ENCODE results near the gene PNKP.

PNKP gene

DNA sequence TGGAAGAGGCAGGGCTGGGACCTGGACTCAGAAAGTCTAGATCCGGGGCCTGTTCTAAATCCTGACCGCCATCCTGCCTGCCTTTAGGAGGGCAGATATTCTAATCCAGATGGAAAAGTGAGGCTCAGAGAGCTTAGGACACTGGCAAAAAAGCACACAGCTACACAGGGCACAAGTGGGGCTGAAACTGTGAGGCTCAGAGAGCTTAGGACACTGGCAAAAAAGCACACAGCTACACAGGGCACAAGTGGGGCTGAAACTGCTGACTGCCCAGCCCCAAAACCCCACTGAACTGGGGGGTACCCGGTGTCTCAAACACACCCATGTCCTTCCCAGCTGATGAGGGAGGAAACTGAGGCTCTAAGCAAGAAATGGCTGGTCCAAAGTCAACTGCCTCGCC is 7.8 kb upstream of the PNKP start:
- no peak overlapping the region for H3K27ac Mint-ChIP-seq
- H3K27me3 Mint-ChIP-seq (ENCODE audit: low read depth), result no peaks in the 10 kb centered on the region
- no peak overlapping the region for H3K4me3 Mint-ChIP-seq
- peaks cover 25% of the 10 kb centered on the region for H3K4me1 Mint-ChIP-seq (ENCODE audit: low read depth)
- H3K9me3 Mint-ChIP-seq, result no peaks in the 10 kb centered on the region
- H3K36me3 Mint-ChIP-seq (ENCODE audit: low read depth), result peaks cover 11% of the 10 kb centered on the region
- DNase-seq (ENCODE audit: low spot score), result no peak

DNA sequence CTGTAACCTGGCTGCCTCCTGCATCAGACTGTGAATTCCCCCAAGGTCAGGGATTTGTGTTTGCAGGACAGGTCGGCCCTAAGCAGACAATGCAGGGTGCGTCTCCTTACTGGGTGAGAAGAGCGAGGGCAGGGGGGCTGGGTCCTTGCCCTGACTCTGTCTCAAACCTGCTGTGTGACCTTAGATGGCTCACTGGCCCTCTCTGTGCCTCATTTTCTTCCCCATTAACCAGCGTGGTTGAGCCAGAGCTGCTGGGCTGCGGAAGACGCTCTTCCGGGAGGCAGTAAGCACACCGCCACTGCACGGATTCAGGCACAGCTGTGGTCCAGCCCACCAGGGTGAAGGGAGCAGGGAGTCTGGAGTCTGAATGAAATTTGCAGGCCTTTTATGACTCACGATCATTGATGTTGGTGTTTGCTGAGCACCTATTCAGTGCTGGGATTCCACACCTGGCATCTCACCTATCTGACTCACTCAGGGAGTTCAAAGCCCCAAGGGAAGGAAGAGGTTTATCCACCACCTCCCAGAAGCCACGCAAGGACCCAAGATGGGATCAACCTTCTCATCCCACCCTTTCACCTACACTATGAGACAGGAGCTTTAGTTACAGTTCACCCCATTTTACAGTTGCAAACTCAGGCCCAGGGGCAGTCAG is 7.3 kb upstream of the PNKP start:
- Mint-ChIP-seq H3K9me3 (no peaks in the 10 kb centered on the region), H3K27me3 (ENCODE audit: low read depth) (no peaks in the 10 kb centered on the region), H3K36me3 (ENCODE audit: low read depth) (peaks cover 11% of the 10 kb centered on the region), H3K4me3 (no peak overlapping the region), H3K4me1 (ENCODE audit: low read depth) (peaks cover 27% of the 10 kb centered on the region), H3K27ac (peak overlapping the region; percentile 46)
- no peak for DNase-seq (ENCODE audit: low spot score)

DNA sequence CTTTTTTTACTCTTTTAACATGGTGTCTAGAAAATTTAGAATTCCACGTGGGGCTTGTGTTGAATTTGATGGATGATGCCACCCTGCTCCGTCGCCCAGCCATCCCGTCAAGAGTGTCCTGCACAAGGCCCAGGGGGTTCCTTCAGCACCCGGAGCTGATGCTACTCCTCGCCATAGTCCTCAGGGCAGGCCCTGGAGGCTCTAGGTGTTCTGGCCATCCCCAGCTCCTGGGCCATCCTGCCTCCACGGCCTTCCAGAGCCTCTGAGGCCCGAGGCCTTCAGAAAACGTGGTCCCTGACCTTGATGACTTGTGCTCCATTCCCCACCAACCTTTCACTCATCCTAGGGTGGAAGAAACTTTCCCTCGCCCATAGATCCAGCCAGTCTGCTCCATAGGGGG is 6.5 kb upstream of the PNKP start:
- DNase-seq (ENCODE audit: low spot score), result no peak
- H3K4me3 Mint-ChIP-seq, result no peak overlapping the region
- H3K27me3 Mint-ChIP-seq (ENCODE audit: low read depth), result no peaks in the 10 kb centered on the region
- no peaks in the 10 kb centered on the region for H3K9me3 Mint-ChIP-seq
- H3K27ac Mint-ChIP-seq, result no peak overlapping the region
- peaks cover 23% of the 10 kb centered on the region for H3K4me1 Mint-ChIP-seq (ENCODE audit: low read depth)
- peaks cover 8% of the 10 kb centered on the region for H3K36me3 Mint-ChIP-seq (ENCODE audit: low read depth)

DNA sequence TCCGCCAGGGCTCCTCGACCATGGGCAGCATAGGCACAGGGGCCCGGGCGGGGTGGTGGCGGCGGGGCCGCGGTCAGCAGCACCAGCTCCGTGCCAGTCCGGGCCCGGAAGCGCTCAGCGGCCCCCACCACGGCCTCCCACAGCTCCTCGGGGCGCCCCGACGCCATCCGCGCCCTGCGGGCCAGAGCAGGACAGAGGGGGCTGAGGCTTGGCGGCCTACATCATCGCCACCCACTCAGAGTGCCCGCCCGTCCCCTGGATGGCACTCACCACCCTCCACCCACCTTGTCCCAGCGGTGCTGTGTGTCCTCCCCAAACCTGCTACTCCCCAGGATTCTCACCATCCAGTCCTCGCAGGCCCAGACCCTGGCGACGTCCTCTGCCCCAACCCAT is 5.7 kb upstream of the PNKP start:
- H3K36me3 Mint-ChIP-seq (ENCODE audit: low read depth), result peaks cover 7% of the 10 kb centered on the region
- no peak for DNase-seq (ENCODE audit: low spot score)
- no peaks in the 10 kb centered on the region for H3K9me3 Mint-ChIP-seq
- H3K27me3 Mint-ChIP-seq (ENCODE audit: low read depth), result no peaks in the 10 kb centered on the region
- no peak overlapping the region for H3K27ac Mint-ChIP-seq
- peaks cover 23% of the 10 kb centered on the region for H3K4me1 Mint-ChIP-seq (ENCODE audit: low read depth)
- no peak overlapping the region for H3K4me3 Mint-ChIP-seq

DNA sequence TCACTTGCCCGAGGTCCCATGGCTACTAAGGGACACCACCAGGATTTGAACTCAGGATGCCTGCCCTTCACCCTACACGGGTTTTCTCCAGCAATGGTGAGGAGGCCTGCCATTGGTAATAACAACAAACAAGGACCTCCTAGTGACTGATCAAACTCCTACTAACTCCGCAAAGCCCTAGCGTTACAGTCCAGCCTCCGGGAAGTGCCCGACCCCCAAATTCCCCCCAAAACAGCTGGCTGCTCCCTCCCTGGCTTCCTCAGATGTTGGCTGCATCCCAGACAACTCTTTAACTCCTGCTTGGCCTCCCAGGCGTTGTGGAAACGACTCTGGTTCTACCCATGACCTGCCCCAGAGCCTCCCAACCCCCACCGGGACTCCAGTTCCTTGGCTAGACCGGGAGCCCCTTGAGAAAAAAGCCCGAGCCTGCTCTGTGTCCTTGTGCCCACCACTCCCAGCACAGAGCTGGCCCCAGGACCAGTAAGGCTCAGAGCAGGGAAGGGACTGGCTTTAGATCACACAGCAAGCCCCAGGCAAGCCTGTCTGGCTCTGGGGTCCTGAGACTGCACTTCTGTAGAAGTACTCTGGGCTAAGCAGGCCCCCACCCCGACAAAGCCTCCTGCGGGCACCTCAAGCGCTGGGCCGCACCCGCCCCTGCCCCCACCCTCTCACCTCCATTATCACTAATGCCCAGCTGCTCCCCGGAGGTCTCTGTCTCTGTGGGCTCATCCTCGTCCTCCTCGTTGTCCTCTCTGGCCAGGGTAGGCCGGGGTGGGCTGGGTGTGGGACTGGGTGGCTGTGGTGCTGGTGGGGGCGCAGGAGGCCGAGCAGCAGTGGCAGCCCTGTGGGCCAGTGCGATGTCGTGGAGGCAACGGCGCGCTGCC is 5.1 kb upstream of the PNKP start:
- Mint-ChIP-seq H3K36me3 (ENCODE audit: low read depth) (peaks cover 4% of the 10 kb centered on the region), H3K4me3 (no peak overlapping the region), H3K27me3 (ENCODE audit: low read depth) (no peaks in the 10 kb centered on the region), H3K9me3 (no peaks in the 10 kb centered on the region), H3K4me1 (ENCODE audit: low read depth) (peaks cover 22% of the 10 kb centered on the region), H3K27ac (peak overlapping the region; percentile 29)
- no peak for DNase-seq (ENCODE audit: low spot score)

DNA sequence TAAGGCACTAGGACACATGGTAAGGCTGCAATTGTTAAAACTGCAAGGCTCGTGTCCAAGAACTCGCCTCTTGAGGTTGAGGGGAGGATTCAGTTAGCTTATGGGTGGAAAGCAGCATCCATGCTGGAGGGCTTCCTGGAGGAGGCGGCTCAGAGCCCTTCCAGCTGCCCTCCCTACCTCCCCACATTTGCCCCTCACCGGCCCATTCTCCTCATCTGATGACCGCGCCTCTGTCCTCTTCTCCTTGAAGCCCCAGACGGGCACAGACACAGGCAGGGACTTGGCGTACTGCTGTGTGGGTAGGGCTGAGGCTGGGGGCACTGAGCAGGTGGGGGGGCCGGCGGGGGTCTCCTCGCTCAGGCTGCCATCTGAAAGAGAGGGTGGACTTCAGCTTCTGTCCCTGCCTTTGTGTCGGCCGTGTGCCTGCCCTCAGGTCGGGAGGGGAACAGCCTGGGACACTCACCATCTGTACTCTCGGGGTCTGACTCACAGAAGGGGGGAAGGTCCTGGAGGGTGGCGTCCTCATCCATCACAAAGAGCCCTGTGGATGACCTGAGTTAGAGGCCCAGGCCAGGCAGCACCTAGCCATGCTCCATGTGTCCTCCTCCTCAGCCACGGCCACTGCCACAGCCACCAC is 4.1 kb upstream of the PNKP start:
- peaks cover 27% of the 10 kb centered on the region for H3K4me1 Mint-ChIP-seq (ENCODE audit: low read depth)
- peak overlapping the region; percentile 73 for H3K27ac Mint-ChIP-seq
- no peaks in the 10 kb centered on the region for H3K27me3 Mint-ChIP-seq (ENCODE audit: low read depth)
- H3K9me3 Mint-ChIP-seq, result no peaks in the 10 kb centered on the region
- DNase-seq (ENCODE audit: low spot score), result no peak
- H3K4me3 Mint-ChIP-seq, result no peak overlapping the region
- peaks cover 8% of the 10 kb centered on the region for H3K36me3 Mint-ChIP-seq (ENCODE audit: low read depth)

DNA sequence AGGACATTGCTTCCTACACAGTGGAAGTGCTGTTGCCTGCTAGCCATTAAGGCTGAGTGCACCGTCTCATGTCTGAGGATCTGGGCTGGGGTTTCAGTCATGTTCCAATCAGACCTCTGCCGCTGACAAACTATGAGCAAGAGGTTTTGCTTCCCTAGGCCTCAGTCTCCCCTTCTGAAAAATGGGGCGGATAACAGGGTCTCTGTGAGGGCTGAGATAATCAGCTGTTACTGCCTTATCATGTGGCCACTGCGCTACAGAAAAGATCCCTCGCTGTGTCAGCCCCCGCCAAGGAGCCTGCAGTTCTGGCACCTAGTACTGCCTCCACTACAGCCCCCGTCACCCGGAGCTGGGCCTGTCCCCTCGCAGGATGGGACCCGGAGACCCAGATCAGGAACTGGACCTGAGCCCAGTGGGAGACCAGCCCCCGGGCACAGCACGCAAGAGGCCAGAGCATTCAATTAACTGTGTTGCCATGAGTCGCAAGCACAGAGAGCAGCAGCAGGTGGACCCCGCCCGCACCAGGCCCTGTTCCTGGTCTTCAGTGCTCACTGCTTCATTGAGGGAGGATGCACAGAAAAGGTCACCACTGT is 3.0 kb upstream of the PNKP start:
- Mint-ChIP-seq H3K9me3 (no peaks in the 10 kb centered on the region), H3K4me3 (no peak overlapping the region), H3K36me3 (ENCODE audit: low read depth) (peaks cover 14% of the 10 kb centered on the region), H3K27ac (peak overlapping the region; percentile 86), H3K27me3 (ENCODE audit: low read depth) (no peaks in the 10 kb centered on the region), H3K4me1 (ENCODE audit: low read depth) (peaks cover 30% of the 10 kb centered on the region)
- DNase-seq (ENCODE audit: low spot score), result no peak

DNA sequence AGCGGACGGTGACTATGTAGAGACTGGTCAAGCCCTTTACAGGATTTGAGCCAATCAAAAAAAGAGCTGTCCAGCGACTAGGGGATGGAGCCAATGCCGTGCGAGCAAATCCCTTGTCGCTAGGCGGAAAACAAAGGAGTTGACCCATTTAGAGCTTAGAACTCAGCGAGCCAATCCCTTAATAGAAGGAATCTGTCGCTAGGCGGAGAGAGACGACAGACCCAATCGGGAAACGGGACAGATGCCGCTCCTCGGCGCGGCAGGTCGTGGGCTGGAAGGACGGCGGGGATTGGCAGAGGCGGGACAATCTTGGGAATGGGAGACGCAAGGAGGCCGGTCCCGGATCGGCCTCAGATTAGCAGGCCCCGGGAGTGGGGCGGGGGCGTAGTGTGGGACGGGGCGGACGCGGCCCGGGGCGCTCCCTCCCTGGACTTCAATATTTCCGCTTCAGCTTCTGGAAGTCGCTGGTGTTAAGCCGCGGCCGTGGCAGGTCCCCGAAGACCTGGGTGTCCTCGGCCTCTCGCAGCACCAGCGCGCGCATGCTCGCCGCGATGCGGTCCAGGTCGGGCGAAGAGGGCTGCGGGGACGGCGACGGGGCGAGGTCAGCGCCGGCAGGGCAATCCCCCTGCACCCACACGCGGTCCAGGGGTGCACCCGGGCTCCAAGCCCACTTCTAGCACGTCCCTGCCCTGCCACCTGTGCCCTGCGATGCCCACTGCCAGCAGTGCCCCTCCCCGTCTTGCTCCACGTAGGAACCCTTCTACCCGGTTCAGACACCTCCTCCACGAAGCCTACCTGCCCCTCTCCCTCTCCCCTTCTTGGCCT is 2.3 kb upstream of the PNKP start:
- H3K4me3 Mint-ChIP-seq, result no peak overlapping the region
- H3K27me3 Mint-ChIP-seq (ENCODE audit: low read depth), result no peaks in the 10 kb centered on the region
- H3K27ac Mint-ChIP-seq, result peak overlapping the region; percentile 86
- H3K4me1 Mint-ChIP-seq (ENCODE audit: low read depth), result peaks cover 31% of the 10 kb centered on the region
- no peaks in the 10 kb centered on the region for H3K9me3 Mint-ChIP-seq
- peak; percentile 94 for DNase-seq (ENCODE audit: low spot score)
- peaks cover 20% of the 10 kb centered on the region for H3K36me3 Mint-ChIP-seq (ENCODE audit: low read depth)

DNA sequence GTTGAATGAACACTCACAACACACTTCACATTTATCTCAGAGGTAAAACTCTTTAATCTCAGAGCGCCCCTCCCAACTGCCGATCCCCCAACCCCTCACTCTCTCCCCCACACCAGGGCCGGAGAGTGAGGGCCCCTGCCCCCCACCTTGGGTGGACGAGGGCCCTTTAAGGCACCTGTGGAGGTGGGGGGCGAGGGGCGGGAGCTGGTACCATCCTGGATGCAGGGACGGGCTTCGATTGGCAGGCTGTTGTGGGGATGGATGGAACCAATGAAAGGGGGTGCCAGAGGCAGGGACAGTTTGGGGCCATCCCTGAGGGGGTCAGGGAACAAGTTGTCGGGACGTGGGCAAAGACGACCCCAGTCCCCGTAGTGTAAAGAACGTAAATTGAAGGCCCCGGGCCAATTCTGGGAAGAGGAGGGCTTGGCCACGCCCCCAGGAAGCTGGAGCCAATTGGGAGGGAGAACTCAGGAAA is 1.7 kb upstream of the PNKP start:
- peaks cover 31% of the 10 kb centered on the region for H3K4me1 Mint-ChIP-seq (ENCODE audit: low read depth)
- H3K9me3 Mint-ChIP-seq, result no peaks in the 10 kb centered on the region
- H3K4me3 Mint-ChIP-seq, result no peak overlapping the region
- peaks cover 27% of the 10 kb centered on the region for H3K36me3 Mint-ChIP-seq (ENCODE audit: low read depth)
- H3K27ac Mint-ChIP-seq, result no peak overlapping the region
- DNase-seq (ENCODE audit: low spot score), result no peak
- no peaks in the 10 kb centered on the region for H3K27me3 Mint-ChIP-seq (ENCODE audit: low read depth)

DNA sequence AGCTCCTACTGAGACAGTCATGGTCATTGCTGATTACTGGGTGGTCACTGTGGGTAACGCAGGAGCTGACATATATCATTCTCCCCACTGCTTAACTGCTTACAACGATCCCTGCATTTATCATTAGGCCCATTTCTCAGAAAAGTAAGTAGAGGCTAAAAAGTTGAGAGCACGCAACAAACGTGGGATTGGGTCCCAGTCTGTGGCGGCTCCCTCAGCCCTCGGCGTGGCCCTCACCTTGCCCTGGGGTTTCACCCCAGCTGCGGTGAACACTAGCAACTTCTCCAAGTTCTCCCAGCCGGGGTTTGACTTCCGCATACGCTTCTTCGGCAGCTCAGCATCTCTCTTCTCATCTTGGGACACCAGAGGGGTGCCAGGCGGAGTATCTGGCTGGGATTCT is 2.5 kb downstream of the PNKP start:
- peaks cover 37% of the 10 kb centered on the region for H3K36me3 Mint-ChIP-seq (ENCODE audit: low read depth)
- H3K27ac Mint-ChIP-seq, result no peak overlapping the region
- DNase-seq (ENCODE audit: low spot score), result no peak
- no peaks in the 10 kb centered on the region for H3K27me3 Mint-ChIP-seq (ENCODE audit: low read depth)
- H3K4me1 Mint-ChIP-seq (ENCODE audit: low read depth), result peaks cover 24% of the 10 kb centered on the region
- H3K4me3 Mint-ChIP-seq, result no peak overlapping the region
- H3K9me3 Mint-ChIP-seq, result no peaks in the 10 kb centered on the region

DNA sequence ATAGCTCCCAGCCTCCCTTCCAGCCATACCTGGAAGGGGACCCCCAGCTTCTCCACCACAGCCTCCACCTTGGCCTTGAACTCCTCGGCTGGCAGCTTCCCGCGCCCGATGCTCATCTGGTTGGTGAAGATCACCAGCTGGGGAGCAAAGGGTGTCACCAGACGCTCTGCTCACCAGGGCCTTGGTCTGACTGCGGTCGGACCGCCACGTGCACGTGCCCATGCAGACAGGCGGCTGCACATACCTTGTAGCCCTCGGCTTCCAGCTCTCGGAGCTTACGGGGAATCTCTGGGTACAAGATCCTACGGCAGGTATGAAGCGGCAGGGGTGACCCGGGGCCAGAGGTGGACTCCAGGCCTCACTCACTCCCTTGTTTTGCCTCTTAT is 3.4 kb downstream of the PNKP start:
- H3K36me3 Mint-ChIP-seq (ENCODE audit: low read depth), result peaks cover 41% of the 10 kb centered on the region
- H3K4me1 Mint-ChIP-seq (ENCODE audit: low read depth), result peaks cover 24% of the 10 kb centered on the region
- no peak overlapping the region for H3K27ac Mint-ChIP-seq

DNA sequence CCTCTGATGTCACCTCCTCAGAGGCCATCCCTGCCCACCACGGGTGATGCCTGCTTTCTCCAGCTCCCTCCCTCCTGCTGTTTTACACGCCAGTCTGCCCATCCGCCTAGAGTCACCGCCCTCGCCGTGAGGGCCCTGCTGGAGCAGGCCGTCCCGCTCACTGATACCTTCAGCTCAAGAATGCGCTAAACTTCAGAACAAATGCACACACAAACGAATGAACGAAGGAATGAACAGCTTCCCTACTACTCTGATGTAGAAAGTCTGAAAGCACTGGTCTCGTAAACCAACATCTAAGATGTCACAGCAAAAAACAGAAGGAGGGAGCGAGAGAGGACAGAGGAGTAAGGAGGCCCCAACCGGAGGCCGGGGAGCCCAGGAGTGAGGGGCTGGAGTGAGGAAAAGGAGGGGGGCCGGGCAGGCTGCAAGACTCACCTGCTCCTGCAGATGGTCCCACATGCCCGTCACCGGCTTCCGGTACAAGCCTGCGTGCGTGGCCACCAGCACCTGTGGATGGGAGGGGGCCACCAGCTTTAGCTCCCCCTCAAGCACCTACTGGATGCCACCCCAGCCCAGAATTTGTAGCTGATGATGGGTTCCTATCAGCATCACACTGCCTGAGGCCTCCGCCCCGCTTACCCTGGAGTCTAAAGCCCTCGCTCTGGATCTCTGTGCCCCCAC is 4.0 kb downstream of the PNKP start:
- Mint-ChIP-seq H3K36me3 (ENCODE audit: low read depth) (peaks cover 44% of the 10 kb centered on the region), H3K27ac (no peak overlapping the region), H3K27me3 (ENCODE audit: low read depth) (no peaks in the 10 kb centered on the region), H3K4me3 (no peak overlapping the region), H3K9me3 (no peaks in the 10 kb centered on the region), H3K4me1 (ENCODE audit: low read depth) (peaks cover 21% of the 10 kb centered on the region)
- DNase-seq (ENCODE audit: low spot score), result no peak

More for the DNA sequence above, 3.4 kb downstream of the PNKP start:
- Mint-ChIP-seq H3K27me3 (ENCODE audit: low read depth) (no peaks in the 10 kb centered on the region), H3K9me3 (no peaks in the 10 kb centered on the region), H3K4me3 (no peak overlapping the region)
- no peak for DNase-seq (ENCODE audit: low spot score)
